Activated effector memory CD4-positive, alpha-beta T cell treated with Interleukin-2 at 50 U/mL for 16 hours (primary cell): ENCODE results near the gene CDRT15.
"Not testable (repeated sequence)": the region's sequence is repeated elsewhere in the genome, so short reads cannot be mapped to it uniquely, and the experiment has no call there.

ENCODE experiments used
- DNase-seq: peaks from one replicate; pipeline ENCODE4 v3.0.0-alpha.2; 2020

CDRT15 gene

GRCh38 chr17:14236762-14237161 is at the start of gene CDRT15:
Gene CDRT15 (minus strand): TSS chr17:14236862. CDS start chr17:14236833, 29 bp downstream.
- not testable (repeated sequence) for DNase-seq

GRCh38 chr17:14282726-14283125 is 46.1 kb upstream of the CDRT15 start:
- no peak for DNase-seq

- DNase-seq: no peak
Measured at GRCh38 chr17:14281530-14281929, 44.9 kb upstream of the CDRT15 start.

GRCh38 chr17:14276535-14277250 is 40.0 kb upstream of the CDRT15 start:
- DNase-seq: no peak

GRCh38 chr17:14270508-14270907 is 33.8 kb upstream of the CDRT15 start:
- DNase-seq: no peak

- no peak for DNase-seq
Measured at GRCh38 chr17:14269473-14269872, 32.8 kb upstream of the CDRT15 start.

GRCh38 chr17:14268264-14268663 is 31.6 kb upstream of the CDRT15 start:
- no peak for DNase-seq

GRCh38 chr17:14261406-14261805 is 24.7 kb upstream of the CDRT15 start:
- no peak for DNase-seq

- DNase-seq: no peak
Measured at GRCh38 chr17:14245629-14246028, 9.0 kb upstream of the CDRT15 start.

- DNase-seq: no peak
Measured at GRCh38 chr17:14245002-14245401, 8.3 kb upstream of the CDRT15 start.

- not testable (repeated sequence) for DNase-seq
Measured at GRCh38 chr17:14239271-14239670, 2.6 kb upstream of the CDRT15 start.

- DNase-seq: not testable (repeated sequence)
Measured at GRCh38 chr17:14236032-14236431, 630 bp downstream of the CDRT15 start.

- DNase-seq: not testable (repeated sequence)
Measured at GRCh38 chr17:14235047-14235446, 1.6 kb downstream of the CDRT15 start.

GRCh38 chr17:14231187-14231586 is 5.5 kb downstream of the CDRT15 start:
- DNase-seq: not testable (repeated sequence)

GRCh38 chr17:14228903-14229302 is 7.8 kb downstream of the CDRT15 start:
- DNase-seq: no peak

- no peak for DNase-seq
Measured at GRCh38 chr17:14227052-14227451, 9.6 kb downstream of the CDRT15 start.

GRCh38 chr17:14225254-14225980 is 11.2 kb downstream of the CDRT15 start:
- DNase-seq: no peak

GRCh38 chr17:14222611-14223010 is 14.1 kb downstream of the CDRT15 start:
- DNase-seq: no peak

- no peak for DNase-seq
Measured at GRCh38 chr17:14214271-14214670, 22.4 kb downstream of the CDRT15 start.

- DNase-seq: no peak
Measured at GRCh38 chr17:14212401-14212800, 24.3 kb downstream of the CDRT15 start.

GRCh38 chr17:14211801-14212200 is 24.9 kb downstream of the CDRT15 start:
- DNase-seq: no peak

GRCh38 chr17:14211246-14211645 is 25.4 kb downstream of the CDRT15 start:
- DNase-seq: no peak

GRCh38 chr17:14209215-14209614 is 27.4 kb downstream of the CDRT15 start:
- DNase-seq: no peak

GRCh38 chr17:14207791-14208190 is 28.9 kb downstream of the CDRT15 start:
- no peak for DNase-seq
